H1 (cell line): ENCODE measurements around the gene SEC62.

Experiments used
- CBX5 ChIP-seq: fragments of 300-800, 300-1000 bp; sonication (generic); IDR thresholded peaks from 2 replicates; pipeline ENCODE4 v1.7.1; 2016; ENCODE audit warnings: antibody characterized with exemption, low read length, low read depth
- POLR2AphosphoS5 ChIP-seq: IDR thresholded peaks from 2 replicates; pipeline ENCODE4 v1.6.1; 2011; ENCODE audit warnings: low read depth, low read length
- SRF ChIP-seq: IDR thresholded peaks from 2 replicates; pipeline ENCODE4 v1.6.1; 2011; ENCODE audit warnings: mild to moderate bottlenecking, low read depth, low read length, moderate library complexity
- SUZ12 ChIP-seq: fragments of 200-600 bp; sonication (generic); IDR thresholded peaks from 2 replicates; pipeline ENCODE4 v1.6.1; 2012; ENCODE audit warnings: mild to moderate bottlenecking, inconsistent platforms, low read length, moderate library complexity, mixed read lengths
- TBP ChIP-seq: IDR thresholded peaks from 2 replicates; pipeline ENCODE4 v1.6.1; 2011; ENCODE audit warnings: low read depth, low read length, improper control_type of control experiment
- ZNF274 ChIP-seq: IDR thresholded peaks from 2 replicates; pipeline ENCODE4 v1.7.0; 2012; ENCODE audit warnings: low read length, borderline replicate concordance; ENCODE audit errors: extremely low read depth
- TF ChIP-seq, protein P1 (sequence below), 3 experiments: IDR thresholded peaks; 1 replicate in 2 of 3; 2 replicates in 1 of 3; pipeline versions ENCODE4 v1.5.1 to v1.6.1; 2011; ENCODE audit warnings: low read length in 3 of 3, mild to moderate bottlenecking in 3 of 3, inconsistent platforms in 2 of 3, low read depth in 1 of 3, moderate library complexity in 1 of 3; ENCODE audit not compliant: insufficient read depth in 1 of 3; ENCODE audit errors: control extremely low read depth in 1 of 3
- TF ChIP-seq, protein P2 (sequence below): IDR thresholded peaks from 2 replicates; pipeline ENCODE4 v1.6.1; 2011; ENCODE audit warnings: low read depth, mild to moderate bottlenecking, low read length; ENCODE audit not compliant: insufficient read depth

DNA sequence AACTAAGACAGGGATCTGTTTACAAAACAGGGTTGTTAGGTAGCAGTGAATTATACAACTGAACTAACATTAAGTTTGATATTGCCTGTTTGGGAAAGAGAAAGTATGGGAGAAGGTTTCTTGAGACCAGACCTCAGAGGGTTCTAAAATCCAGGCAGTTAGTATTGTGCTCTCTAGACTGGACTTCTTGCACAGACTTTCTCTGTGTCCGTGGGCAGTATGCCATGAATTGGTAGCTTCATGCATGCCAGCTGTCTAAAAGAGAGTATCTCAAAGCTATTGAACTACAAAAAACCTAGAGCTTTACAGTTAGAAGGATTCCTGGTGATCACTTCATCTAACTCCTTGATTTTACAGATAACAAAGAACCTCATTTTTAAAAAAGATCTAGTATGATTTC lies 42.8 kb upstream of the SEC62 start:
- TF ChIP-seq TBP (no peak), SRF (no peak), SUZ12 (no peak), ZNF274 (no peak), POLR2AphosphoS5 (no peak), CBX5 (no peak)
- TF ChIP-seq, protein P1, sequence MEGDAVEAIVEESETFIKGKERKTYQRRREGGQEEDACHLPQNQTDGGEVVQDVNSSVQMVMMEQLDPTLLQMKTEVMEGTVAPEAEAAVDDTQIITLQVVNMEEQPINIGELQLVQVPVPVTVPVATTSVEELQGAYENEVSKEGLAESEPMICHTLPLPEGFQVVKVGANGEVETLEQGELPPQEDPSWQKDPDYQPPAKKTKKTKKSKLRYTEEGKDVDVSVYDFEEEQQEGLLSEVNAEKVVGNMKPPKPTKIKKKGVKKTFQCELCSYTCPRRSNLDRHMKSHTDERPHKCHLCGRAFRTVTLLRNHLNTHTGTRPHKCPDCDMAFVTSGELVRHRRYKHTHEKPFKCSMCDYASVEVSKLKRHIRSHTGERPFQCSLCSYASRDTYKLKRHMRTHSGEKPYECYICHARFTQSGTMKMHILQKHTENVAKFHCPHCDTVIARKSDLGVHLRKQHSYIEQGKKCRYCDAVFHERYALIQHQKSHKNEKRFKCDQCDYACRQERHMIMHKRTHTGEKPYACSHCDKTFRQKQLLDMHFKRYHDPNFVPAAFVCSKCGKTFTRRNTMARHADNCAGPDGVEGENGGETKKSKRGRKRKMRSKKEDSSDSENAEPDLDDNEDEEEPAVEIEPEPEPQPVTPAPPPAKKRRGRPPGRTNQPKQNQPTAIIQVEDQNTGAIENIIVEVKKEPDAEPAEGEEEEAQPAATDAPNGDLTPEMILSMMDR (IDR thresholded peaks at IDR 0.05; ENCODE audit: control extremely low read depth in 1 of 3, insufficient read depth in 1 of 3, low read depth in 1 of 3, low read length in 3 of 3), result no peak
- TF ChIP-seq, protein P2, sequence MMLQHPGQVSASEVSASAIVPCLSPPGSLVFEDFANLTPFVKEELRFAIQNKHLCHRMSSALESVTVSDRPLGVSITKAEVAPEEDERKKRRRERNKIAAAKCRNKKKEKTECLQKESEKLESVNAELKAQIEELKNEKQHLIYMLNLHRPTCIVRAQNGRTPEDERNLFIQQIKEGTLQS, result no peak
